ENCODE measurements around the gene LGALS7.
"Not testable (repeated sequence)": the region's sequence is repeated elsewhere in the genome, so short reads cannot be mapped to it uniquely, and the experiment has no call there.

The LGALS7 gene

DNA sequence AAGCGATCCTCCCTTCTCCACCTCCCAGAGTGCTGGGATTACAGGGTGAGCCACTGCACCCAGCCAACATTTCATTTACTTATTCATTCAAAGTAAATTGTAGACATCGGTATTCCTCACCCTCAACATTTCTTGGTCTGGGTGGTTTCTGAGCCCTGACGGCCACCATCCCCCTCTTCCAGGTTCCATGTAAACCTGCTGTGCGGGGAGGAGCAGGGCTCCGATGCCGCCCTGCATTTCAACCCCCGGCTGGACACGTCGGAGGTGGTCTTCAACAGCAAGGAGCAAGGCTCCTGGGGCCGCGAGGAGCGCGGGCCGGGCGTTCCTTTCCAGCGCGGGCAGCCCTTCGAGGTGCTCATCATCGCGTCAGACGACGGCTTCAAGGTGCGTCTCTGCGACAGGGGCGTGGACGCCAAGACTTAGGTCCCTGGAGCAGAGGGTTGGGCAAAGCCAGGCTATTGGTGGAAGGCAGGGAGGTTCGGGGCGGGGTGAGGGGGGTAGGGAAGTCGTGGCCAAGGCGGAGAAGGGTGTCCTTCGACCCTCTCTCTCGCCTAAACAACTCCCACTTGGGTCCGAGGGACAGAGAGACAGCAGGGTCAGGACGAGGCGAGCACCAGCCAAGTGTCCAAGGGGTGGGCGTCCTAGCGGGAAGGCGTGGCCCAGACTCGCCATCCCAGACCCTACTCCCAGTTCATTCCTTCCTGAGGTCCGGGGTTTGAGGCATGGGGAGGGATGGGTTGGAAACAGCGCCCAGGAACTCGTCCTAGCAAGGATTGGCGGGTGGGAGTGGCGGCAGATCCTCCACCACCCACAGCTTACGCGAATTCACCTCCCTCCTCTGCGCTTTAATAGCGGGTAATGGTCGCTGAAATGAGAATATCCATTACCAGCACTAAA is 17.4 kb upstream of the LGALS7 start:
- H3K36me3 Mint-ChIP-seq (ENCODE audit: low read depth); H3K4me1 Mint-ChIP-seq (ENCODE audit: low read depth); H3K27me3 Mint-ChIP-seq; H3K27ac Mint-ChIP-seq; H3K9me3 Mint-ChIP-seq; H3K4me3 Mint-ChIP-seq; DNase-seq: not testable (repeated sequence)

DNA sequence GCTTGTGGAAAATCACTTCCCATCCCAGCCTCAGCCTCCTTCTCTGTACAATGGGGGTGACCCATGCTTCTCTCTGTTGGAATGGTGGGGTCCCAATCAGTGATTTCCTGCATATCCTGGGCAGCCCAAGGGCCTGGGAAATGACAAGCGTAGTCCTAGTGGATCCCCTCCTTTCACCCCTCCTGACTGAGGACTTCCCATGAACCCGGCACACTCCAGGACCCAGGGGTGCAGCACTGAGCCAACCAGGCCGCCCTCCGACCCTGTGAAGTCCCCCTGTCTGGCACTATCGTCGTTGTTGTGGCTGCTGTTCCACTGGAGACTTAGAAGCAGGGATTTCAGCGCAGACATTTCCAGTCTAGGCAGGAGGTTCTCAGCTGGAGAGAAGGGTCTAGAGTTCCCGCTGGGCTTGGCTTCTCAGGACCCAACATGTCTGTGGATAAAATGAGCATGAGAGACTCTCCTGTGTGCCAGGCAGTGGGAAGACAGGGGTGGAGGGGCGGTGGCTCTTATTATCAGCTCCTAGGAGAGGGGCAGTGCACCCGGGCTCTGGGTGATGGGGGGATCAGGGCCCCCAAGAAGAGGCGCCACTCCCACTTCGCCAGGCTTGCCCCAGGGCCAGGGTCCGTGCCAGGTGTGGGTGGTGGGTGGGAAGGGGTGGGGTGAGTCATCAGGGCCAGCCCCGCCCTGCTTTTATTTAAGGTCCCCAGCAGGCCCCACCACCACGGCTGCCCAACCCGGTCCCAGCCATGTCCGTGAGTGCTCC is 15.3 kb upstream of the LGALS7 start, which contains the start of gene LGALS7B:
TSS of gene LGALS7B (plus strand) at position 723 of the 766 bp plus-strand sequence. CDS start at position 750, 27 bp downstream.
- Mint-ChIP-seq H3K27me3 (no peaks in the 10 kb centered on the region), H3K36me3 (ENCODE audit: low read depth) (no peaks in the 10 kb centered on the region), H3K9me3 (no peaks in the 10 kb centered on the region), H3K4me1 (ENCODE audit: low read depth) (peaks cover 8% of the 10 kb centered on the region), H3K27ac (no peak within 1 kb of the TSS), H3K4me3 (no peak within 1 kb of the TSS)
- DNase-seq, result no peak

DNA sequence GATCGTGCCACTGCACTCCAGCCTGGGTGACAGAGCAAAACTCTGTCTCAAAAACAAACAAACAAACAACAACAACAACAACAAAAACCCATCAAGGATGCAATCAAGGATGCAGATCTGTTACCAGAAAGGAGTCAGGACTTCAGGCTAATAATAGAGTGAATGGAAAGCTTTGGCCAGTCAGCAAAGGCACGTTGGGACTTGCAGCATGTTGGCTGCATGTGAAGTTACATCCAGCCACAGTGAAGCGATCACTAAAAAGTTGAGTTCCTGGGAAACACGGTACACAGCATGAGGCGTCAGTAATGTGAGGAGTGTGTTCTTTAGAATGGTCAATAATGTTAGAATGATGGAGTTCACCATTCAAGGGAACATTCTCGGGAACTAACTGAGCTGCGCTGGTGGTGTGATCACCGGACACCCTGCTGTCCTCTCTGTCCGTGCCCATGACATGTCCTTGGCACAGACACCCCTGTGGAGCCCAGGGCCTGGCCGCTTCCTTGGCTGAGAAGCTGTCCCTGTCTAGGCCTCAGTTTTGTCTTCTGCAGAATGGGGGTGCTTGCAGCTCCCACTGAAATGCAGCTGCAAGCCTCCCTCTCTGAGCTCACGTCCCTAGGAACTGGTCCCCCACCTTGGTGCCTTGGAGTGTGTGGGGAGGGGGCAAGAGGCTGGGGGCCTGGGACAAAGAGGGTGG is 13.4 kb upstream of the LGALS7 start:
- Mint-ChIP-seq H3K27me3 (no peaks in the 10 kb centered on the region), H3K4me1 (ENCODE audit: low read depth) (peaks cover 2% of the 10 kb centered on the region), H3K27ac (no peak overlapping the region), H3K36me3 (ENCODE audit: low read depth) (no peaks in the 10 kb centered on the region), H3K4me3 (no peak overlapping the region), H3K9me3 (no peaks in the 10 kb centered on the region)
- no peak for DNase-seq

- H3K9me3 Mint-ChIP-seq; H3K27ac Mint-ChIP-seq; H3K4me1 Mint-ChIP-seq (ENCODE audit: low read depth); DNase-seq; H3K4me3 Mint-ChIP-seq; H3K27me3 Mint-ChIP-seq; H3K36me3 Mint-ChIP-seq (ENCODE audit: low read depth): not testable (repeated sequence)
These were observed 12.7 kb upstream of the LGALS7 start for GRCh38 chr19:38786061-38786460.

DNA sequence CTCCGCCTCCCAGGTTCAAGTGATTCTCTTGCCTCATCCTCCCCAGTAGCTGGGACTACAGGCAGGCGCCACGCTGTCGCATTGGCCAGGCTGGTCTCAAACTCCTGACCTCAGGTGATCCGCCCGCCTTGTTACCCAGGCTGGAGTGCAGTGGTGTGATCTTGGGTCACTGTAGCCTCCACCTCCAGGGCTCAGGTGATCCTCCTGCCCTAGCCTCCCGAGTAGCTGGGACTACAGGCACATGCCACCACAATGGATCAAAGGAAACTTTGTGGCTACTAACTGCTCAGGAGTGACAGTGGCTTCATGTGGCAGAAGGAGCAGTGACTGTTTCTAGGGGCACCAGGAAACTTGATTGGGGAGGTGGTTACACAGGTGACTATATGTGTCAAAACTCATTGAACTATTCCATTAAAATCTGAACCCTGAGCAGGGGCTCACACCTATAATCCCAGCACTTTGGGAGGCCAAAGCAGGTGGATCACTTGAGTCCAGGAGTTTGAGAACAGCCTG is 11.9 kb upstream of the LGALS7 start:
- peaks cover 2% of the 10 kb centered on the region for H3K4me1 Mint-ChIP-seq (ENCODE audit: low read depth)
- H3K27me3 Mint-ChIP-seq, result no peaks in the 10 kb centered on the region
- no peak overlapping the region for H3K27ac Mint-ChIP-seq
- no peaks in the 10 kb centered on the region for H3K9me3 Mint-ChIP-seq
- no peaks in the 10 kb centered on the region for H3K36me3 Mint-ChIP-seq (ENCODE audit: low read depth)
- DNase-seq, result no peak
- H3K4me3 Mint-ChIP-seq, result no peak overlapping the region

DNA sequence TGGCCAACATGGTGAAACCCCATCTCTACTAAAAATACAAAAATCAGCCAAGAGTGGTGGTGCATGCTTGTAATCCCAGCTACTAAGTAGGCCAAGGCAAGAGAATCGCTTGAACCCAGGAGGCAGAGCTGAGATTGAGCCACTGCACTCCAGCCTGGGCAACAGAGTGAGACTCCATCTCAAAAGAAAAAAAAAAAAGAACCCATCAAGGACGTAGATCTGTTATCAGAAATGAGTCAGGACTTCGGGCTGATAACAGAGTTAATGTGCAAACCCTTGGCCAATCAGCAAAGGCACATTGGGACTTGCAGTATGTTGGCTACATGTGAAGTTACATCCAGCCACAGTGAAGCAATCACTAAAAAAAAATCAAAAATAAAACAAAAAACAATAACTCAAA is 10.9 kb upstream of the LGALS7 start:
- peaks cover 2% of the 10 kb centered on the region for H3K4me1 Mint-ChIP-seq (ENCODE audit: low read depth)
- H3K9me3 Mint-ChIP-seq, result no peaks in the 10 kb centered on the region
- no peaks in the 10 kb centered on the region for H3K27me3 Mint-ChIP-seq
- no peak overlapping the region for H3K27ac Mint-ChIP-seq
- H3K4me3 Mint-ChIP-seq, result no peak overlapping the region
- H3K36me3 Mint-ChIP-seq (ENCODE audit: low read depth), result no peaks in the 10 kb centered on the region
- DNase-seq, result no peak

- not testable (repeated sequence) for H3K36me3 Mint-ChIP-seq (ENCODE audit: low read depth); DNase-seq; H3K27ac Mint-ChIP-seq
These were observed 8.9 kb upstream of the LGALS7 start for GRCh38 chr19:38782212-38782611.

GRCh38 chr19:38781058-38781457 is 7.7 kb upstream of the LGALS7 start:
- H3K9me3 Mint-ChIP-seq, result no peaks in the 10 kb centered on the region
- no peak overlapping the region for H3K4me3 Mint-ChIP-seq
- no peaks in the 10 kb centered on the region for H3K36me3 Mint-ChIP-seq (ENCODE audit: low read depth)
- DNase-seq, result no peak
- H3K27ac Mint-ChIP-seq, result no peak overlapping the region
- H3K27me3 Mint-ChIP-seq, result no peaks in the 10 kb centered on the region
- H3K4me1 Mint-ChIP-seq (ENCODE audit: low read depth), result peaks cover 2% of the 10 kb centered on the region

More at GRCh38 chr19:38782212-38782611, 8.9 kb upstream of the LGALS7 start:
- not testable (repeated sequence) for H3K4me1 Mint-ChIP-seq (ENCODE audit: low read depth); H3K9me3 Mint-ChIP-seq; H3K4me3 Mint-ChIP-seq; H3K27me3 Mint-ChIP-seq

DNA sequence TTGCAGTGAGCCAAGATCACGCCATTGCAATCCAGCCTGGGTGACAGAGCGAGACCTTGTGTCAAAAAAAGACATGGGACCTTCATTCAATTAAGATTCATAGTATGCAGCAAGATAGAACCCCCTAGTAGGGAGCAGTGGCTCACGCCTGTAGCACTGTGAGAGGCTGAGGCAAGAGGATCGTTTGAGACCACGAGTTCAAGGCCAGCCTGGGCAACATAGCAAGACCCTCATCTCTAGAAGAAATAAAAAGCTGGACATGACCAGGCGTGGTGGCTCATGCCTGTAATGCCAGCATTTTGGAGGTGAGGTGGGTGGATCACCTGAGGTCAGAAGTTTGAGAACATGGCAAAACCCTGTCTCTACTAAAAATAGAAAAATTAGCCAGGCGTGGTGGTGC is 7.1 kb upstream of the LGALS7 start:
- Mint-ChIP-seq H3K36me3 (ENCODE audit: low read depth) (no peaks in the 10 kb centered on the region), H3K4me3 (no peak overlapping the region), H3K4me1 (ENCODE audit: low read depth) (peaks cover 2% of the 10 kb centered on the region), H3K9me3 (no peaks in the 10 kb centered on the region), H3K27ac (no peak overlapping the region), H3K27me3 (no peaks in the 10 kb centered on the region)
- DNase-seq, result no peak

GRCh38 chr19:38778733-38779132 is 5.4 kb upstream of the LGALS7 start:
- H3K27ac Mint-ChIP-seq, result no peak overlapping the region
- no peaks in the 10 kb centered on the region for H3K27me3 Mint-ChIP-seq
- H3K4me1 Mint-ChIP-seq (ENCODE audit: low read depth), result peaks cover 1% of the 10 kb centered on the region
- DNase-seq, result no peak
- no peak overlapping the region for H3K4me3 Mint-ChIP-seq
- no peaks in the 10 kb centered on the region for H3K9me3 Mint-ChIP-seq
- no peaks in the 10 kb centered on the region for H3K36me3 Mint-ChIP-seq (ENCODE audit: low read depth)

DNA sequence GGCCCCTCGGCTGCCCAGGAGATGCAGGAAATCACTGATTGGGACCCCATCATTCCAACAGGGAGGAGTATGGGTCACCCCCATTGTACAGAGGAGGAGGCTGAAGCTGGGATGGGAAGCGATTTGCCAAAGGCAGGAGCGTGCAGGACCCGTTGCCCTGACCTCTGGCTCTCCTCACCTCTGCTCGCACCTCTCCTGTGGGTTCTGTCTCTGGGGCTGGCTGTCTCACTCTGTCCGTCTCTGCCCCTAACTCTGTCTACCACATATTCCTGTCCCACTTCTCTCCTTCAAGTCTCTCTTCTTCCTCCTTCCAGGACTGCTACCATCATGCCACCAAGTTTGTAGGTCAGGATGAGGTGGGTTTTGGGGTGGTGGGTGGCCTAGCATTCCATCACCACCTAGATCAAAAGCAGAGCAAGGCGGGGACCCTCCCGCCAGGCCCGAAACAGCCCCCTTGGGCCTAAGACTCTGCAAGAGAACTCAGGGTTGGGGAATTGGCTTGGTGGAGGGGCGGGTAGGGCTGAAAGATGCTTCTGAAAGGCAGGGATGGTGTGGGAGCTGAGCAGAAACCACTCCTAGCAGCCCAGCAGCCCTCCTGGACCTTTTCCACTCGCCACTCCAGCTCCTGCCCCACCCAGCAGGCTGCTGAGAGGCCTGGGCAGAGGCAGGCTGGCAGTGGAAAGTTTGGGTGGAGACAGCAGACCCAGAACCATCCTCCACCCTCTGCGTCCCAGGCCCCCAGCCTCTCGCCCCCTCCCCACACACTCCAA is 1.0 kb upstream of the LGALS7 start:
- Mint-ChIP-seq H3K36me3 (ENCODE audit: low read depth) (no peaks in the 10 kb centered on the region), H3K4me3 (no peak overlapping the region), H3K27ac (no peak overlapping the region), H3K9me3 (no peaks in the 10 kb centered on the region), H3K27me3 (no peaks in the 10 kb centered on the region), H3K4me1 (ENCODE audit: low read depth) (peaks cover 3% of the 10 kb centered on the region)
- no peak for DNase-seq

DNA sequence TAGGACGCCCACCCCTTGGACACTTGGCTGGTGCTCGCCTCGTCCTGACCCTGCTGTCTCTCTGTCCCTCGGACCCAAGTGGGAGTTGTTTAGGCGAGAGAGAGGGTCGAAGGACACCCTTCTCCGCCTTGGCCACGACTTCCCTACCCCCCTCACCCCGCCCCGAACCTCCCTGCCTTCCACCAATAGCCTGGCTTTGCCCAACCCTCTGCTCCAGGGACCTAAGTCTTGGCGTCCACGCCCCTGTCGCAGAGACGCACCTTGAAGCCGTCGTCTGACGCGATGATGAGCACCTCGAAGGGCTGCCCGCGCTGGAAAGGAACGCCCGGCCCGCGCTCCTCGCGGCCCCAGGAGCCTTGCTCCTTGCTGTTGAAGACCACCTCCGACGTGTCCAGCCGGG is 1.7 kb downstream of the LGALS7 start:
- H3K4me3 Mint-ChIP-seq; DNase-seq; H3K9me3 Mint-ChIP-seq; H3K4me1 Mint-ChIP-seq (ENCODE audit: low read depth); H3K27ac Mint-ChIP-seq; H3K36me3 Mint-ChIP-seq (ENCODE audit: low read depth); H3K27me3 Mint-ChIP-seq: not testable (repeated sequence)

DNA sequence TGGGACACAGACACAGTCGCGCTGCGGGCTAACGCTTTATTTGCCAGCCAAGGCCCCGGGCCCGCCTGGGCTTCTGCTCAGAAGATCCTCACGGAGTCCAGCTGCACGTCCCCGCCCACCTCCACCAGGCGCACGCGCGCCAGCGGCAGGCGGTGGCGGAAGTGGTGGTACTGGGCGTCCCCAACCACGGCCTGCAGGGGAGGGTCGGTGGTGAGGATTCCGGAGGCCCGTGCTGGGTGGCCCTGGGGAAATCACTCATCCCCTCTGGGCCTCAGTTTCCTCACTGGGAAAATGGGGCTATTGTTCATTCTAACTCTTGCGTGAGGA is 2.4 kb downstream of the LGALS7 start:
- H3K27ac Mint-ChIP-seq; DNase-seq; H3K4me1 Mint-ChIP-seq (ENCODE audit: low read depth): not testable (repeated sequence)

More for the DNA sequence above, 2.4 kb downstream of the LGALS7 start:
- not testable (repeated sequence) for H3K4me3 Mint-ChIP-seq; H3K27me3 Mint-ChIP-seq; H3K9me3 Mint-ChIP-seq; H3K36me3 Mint-ChIP-seq (ENCODE audit: low read depth)
